Dermis blood vessel endothelial cell (primary cell): Measurements from ENCODE around the gene SLC25A10. TPM values are rescaled to one million over a fixed set of nuclear protein-coding genes. Genes with fewer than 3 reads are reported as not detected.
A peak's percentile ranks its signal among the peaks of the same experiment; 100 is the strongest.

Experiments
- DNase-seq: peaks from one replicate; pipeline ENCODE4 v3.0.0; 2010
- total RNA-seq: library from RNA; depleted of rRNA; stranded (reverse); fragments of >200 nt; gene quantifications from 2 replicates; pipeline ENCODE4 v1.2.3, GENCODE V29; 2014

SLC25A10 gene, protein sequence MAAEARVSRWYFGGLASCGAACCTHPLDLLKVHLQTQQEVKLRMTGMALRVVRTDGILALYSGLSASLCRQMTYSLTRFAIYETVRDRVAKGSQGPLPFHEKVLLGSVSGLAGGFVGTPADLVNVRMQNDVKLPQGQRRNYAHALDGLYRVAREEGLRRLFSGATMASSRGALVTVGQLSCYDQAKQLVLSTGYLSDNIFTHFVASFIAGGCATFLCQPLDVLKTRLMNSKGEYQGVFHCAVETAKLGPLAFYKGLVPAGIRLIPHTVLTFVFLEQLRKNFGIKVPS
- 11.4 and 28.4 TPM in 2 replicates for total RNA-seq

DNA sequence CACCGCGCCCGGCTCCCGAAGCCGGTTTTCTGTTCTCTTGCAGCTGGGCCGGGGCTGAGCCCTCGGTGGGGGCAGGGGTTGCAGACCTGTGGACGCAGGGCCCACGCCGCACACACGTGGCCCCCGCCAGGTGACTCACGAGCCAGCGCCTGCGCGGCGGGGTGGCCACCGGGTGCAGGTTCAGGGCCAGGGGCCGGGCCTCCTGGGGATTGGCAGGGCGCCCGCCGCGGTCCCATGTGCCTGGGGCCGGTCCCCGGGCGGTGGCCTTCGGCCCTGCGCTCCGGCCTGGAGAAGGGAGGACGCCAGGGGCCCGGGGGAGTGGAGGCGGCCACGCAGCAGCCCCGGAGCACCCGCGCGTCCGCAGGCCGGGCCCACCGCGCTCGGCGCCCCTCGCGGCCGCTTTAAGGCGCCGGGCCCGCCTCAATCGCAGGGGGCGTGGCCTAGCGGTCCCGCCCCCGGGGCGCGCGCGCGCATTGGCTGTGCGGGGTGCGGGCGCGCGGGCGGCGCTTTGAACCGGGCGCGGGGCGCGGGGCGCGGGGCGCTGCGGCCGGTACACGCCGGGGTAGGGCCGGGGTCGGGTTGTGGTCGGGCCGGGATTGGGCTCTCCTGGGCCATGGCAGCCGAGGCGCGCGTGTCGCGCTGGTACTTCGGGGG, at the start of gene SLC25A10:
TSS of gene SLC25A10 (plus strand) at position 471 of the 654 bp plus-strand sequence. CDS start at position 614, 143 bp downstream.
- peak; percentile 83 for DNase-seq

DNA sequence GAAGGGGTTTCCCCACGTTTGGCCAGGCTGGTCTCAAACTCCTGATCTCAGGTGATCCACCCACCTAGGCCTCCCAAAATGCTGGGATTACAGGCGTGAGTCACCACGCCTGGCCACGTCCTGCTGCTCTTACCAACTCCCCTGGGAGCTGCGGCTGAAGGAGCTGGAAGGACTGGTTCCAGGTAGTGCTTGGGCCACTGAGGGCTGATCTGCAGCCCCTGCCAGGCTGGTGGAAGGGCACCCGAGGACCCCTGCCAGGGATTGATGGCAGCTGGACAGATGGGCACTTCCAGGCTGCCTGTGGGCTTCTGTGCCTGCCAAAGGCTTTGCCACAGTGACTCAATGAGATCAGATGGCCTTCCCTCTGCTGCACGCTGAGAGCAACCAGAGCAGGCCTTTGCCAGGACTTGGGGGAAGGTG, 48.0 kb upstream of the SLC25A10 start:
- no peak for DNase-seq

DNA sequence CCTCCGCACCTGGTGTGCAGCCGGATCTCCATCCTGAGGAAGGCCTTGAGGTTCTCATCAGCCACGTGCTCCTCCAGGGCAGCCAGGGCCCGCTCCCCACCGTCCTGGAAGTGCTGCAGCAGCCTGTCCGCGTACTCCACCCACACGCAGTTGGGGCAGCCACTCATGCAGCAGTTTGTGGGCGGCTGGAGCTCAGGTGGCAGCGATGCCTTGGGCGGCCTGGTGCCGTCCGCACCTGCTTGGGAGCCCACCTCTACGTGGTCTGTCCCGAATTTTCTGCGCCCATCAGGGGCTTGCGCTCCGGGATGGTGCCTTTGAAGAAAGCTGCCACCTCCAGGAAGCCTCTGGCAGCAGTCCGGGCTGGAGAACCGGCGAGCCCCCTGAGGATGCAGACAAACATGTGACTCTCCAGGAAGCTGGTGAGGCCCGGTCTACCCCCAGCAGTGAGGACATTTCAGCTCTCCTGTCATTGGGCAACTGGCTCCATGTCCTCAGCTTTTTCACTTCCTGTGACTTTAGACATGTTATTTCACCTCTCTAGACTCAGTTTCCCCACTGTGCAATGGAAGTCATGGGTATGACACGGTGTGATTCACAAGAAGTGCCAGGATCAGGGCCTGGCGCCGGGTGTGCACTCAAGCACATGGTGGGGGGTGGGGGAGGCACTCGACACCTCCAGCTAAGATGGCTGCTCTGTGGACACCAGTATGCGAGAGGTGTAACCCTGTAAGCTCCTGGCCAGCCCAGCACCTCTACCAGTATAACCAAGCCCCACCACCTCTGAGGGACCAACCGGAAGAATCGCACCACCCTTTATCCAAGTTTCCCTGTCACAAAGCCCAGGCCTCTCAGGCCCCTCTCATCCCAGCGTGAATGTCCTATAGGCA, 46.6 kb upstream of the SLC25A10 start:
- DNase-seq, result peak; percentile 48

DNA sequence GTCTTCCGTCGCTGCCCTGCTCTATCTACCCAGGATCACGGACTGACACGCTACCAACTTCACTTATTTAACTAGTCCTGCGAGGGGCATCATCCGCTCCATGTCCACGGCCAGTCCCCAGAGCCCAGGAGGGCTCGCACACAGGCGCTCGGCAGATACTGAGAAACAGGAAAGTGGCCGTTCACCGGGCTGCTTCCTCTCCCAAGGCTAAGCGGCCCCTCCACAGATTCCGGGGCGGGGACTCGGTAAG, 46.1 kb upstream of the SLC25A10 start:
- DNase-seq, result peak; percentile 62

DNA sequence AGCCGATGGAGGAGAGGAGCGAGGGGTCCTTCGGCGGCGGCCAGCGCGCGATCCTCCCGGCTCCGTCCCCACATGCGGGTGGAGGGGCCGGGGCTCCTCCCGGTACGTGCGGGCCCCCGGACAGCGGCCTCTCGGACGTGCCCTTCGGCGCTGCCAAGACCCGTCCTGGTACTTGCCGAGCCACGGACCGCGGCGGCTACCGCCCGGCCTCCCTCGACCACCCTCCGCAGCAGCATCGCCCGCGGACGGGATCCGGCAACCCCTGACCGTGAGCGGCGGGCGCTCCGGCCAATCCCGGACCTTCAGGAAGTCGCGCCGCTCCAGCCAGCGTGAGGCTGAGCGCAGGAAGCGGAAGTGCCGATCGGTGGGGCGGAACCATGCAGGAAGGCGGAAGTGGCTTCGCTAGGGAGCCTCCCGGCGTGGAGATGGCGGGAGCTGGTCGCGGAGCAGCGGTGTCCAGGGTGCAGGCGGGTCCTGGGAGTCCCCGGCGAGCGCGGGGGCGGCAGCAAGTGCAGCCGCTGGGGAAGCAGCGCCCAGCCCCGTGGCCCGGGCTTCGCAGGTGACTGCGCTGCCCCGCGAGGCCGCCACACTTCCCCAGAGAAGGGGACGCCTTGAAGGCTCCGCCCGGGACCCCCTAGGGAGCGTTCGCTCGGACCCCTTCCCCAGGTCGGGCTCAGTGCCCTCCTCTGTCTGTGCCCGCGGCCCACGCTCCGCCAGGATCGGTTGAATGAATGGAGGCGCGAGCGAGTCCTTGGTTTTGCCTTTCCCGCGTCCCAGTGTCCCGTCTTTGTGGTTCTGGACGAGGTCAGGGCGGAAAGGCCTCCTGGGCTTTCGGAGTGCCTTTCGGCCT, 45.5 kb upstream of the SLC25A10 start, which contains the start of the genes CCDC137 and OXLD1:
TSS of gene CCDC137 (plus strand) at position 396 of the 850 bp plus-strand sequence. CDS start at position 426, 30 bp downstream.
TSS of gene OXLD1 (minus strand) at position 264 of the 850 bp plus-strand sequence. CDS start at position 236, 28 bp downstream.
- peak; percentile 98 for DNase-seq

DNA sequence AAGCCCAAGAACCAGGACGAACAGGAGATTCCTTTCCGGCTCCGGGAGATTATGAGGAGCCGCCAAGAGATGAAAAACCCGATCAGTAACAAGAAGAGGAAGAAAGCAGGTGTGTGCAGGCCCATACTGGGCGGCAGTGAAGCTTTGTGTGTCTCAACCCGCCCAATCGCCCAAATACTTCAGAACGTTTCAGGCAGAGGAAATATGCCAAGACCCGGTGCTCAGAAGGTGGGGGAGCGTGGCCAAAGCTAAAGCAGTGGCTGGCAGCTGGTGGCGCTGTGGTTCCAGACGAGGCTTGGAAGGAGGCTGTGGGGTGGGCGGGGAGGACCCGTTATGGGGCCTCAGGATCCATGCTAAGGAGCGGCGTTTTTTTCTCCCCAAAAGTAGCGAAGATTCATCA, 44.3 kb upstream of the SLC25A10 start:
- peak; percentile 18 for DNase-seq

DNA sequence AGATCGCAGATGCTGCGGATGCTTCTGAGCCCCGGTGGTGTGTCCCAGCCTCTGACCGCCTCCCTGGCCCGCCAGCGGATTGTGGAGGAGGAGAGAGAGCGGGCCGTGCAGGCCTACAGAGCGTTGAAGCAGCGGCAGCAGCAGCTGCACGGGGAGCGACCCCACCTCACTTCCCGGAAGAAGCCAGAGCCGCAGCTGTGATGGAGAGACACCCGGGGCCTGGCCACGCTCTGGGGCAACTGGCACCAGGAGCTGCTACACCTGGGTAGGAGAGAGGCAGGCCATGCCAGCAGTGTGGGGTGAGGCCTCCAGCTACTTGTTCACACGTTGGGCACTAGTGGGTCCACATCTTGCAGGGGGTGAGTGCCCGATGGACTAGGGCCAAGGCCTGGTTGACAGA, 39.6 kb upstream of the SLC25A10 start:
- DNase-seq, result no peak

DNA sequence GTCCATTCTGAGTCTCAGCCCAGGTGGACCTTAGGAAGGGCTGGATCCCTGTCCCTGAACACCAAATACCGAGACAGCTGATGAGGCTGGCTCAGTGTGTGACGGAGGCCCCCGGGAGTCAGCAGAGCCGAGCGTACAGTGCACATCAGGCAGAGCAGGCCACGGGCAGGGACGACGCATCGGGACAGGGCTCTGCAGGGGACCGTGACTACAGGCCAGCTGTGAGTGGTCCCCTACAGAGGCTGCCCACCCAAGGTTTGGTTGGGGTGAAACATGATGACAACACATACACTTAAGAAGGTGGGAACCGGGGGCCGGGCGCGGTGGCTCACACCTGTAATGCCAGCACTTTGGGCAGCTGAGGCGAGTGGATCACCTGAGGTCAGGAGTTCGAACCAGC, 39.1 kb upstream of the SLC25A10 start:
- no peak for DNase-seq

DNA sequence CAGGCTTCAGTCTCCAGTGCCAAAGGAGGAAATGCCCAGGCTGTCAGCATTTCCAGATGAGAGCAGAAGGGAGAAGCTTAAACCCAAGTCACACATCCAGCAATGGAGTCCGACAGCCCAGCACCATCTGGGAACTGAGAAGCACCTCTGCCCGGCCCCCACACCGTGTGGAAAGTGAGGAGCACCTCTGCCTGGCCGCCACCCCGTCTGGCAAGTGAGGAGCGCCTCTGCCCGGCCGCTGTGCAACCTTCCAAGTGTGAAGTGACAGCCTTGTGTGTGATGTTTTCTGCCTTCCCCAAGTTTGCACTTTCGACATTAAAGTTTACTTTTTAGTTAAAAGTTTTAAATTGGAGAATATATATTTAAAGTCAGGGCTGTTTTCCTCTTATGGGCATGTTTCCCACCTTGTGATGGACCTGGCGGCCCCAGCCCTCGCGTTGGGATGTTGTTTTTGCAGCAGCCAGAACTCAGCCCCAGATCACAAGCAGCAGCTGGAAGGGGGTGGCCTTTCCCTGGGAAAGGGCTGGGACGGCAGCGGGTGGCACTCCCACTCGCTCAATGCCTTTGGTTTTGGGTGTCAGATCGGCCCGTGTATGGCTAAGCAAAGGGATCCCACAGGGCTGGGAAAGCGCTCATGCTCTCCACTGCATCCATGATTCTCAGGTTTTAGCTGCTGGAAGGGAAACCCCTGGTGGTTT, 38.4 kb upstream of the SLC25A10 start:
- DNase-seq, result no peak

DNA sequence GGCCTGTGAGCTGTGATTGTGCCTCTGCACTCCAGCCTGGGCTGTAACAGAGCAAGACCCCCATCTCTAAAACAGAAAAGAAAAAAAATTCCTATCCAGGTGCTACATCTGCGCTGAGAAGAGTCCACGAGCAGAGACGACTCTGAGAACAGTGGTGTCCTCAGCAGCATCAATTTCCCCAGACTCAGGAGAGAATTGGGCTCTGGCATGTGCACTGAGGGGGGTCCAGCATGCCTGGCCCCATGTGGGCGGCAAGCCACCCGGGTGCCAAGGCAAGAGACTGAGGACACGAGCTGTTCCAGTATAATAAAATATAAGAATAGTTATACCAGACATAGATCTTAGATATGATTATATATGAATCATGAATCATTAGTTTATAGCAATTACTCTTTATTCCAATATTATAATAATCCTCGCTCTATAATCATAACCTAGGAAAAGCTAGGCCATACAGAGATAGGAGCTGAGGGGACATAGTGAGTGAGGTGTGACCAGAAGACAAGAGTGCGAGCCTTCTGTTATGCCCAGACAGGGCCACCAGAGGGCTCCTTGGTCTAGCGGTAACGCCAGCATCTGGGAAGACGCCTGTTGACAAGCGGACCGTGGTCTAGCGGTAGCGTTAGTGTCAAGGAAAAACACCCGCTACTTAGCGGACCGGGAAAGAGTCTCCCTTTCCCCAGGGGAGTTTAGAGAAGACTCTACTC, 36.4 kb upstream of the SLC25A10 start:
- peak; percentile 53 for DNase-seq

DNA sequence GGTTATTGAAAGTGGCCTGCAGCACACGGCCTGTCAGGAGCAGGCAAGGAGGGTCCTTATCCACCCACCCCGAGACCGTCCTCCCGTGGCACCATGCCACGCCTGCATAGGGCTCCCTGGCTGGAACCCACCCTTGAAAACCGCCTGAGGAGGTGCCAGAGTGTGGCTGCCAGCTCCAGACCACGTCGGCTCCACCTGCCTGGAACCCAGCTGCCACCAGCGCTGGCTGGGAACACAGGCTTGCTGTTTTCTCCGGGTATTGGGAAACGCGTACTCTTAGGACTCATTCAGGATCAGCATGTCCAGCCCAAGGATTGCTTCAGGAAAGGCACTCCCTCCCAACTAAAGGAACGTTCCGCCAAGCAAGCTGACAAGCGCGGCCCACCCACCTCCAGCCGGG, 35.2 kb upstream of the SLC25A10 start:
- DNase-seq, result no peak

DNA sequence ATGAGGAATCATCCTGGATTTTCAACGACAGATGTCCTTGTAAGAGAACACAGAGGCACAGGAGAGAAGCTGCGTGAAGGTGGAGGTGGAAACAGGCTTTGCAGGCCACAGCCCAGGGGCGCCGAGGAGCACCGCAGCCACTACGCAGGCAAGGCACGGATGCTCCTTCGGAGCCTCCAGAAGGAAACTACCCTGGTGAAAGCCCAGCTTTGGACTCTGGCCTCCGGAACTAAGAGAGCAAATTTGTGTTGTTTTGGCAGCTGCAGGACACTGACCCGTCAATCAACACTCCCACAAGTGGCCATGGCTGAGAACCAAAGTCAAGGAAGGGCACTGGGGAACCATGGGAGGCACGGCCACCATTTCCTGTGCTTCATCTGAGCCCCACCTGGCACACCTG, 31.9 kb upstream of the SLC25A10 start:
- DNase-seq, result no peak

DNA sequence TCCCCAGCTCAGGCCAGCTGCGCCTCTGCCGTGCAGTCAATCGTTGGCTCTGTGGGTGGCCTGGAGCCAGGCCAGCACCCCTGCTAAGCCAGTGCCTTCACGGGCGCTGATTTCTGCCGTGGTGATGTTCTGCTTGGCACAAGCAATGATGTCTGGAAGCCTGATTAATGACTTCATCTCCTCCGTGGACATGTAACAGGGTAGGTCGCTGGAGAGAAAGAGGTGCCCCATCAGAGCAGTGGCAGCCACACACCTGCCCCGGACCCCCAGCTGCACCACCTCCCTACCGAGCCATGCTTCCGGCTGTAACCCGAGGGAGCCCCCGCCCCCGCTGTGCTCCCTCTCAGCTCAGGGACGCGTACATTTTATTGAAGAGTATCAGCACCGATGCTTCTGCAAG, 30.4 kb upstream of the SLC25A10 start:
- no peak for DNase-seq

DNA sequence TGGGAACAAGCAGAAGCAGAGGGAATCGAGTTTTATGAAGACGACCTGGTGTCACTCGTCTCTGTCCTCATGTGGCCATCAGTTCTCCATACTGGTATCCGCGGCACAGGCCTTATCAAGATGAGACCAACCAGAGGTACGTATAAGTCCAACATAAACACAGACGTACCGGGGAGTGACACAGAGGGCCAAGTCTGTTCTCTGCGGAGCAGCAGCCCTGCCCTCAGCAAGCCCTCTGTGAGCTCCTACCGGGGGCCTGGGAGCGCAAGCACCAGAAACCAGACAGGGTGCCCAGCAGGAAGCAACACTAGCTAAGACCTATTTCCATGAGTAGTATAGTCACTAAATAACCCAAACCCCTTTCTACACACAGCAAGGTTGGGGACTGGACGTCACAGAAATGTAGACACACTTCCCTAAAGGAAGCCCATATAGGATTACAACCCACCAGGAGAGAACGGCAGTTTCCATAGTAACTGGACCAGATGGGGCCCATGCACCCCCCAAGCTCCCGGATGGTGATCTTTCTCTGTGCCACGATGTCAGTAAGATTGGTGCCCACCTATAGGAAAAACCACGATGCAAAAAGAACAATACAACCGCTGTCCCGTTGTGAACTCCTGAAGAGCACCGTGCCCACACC, 29.4 kb upstream of the SLC25A10 start:
- peak; percentile 19 for DNase-seq

DNA sequence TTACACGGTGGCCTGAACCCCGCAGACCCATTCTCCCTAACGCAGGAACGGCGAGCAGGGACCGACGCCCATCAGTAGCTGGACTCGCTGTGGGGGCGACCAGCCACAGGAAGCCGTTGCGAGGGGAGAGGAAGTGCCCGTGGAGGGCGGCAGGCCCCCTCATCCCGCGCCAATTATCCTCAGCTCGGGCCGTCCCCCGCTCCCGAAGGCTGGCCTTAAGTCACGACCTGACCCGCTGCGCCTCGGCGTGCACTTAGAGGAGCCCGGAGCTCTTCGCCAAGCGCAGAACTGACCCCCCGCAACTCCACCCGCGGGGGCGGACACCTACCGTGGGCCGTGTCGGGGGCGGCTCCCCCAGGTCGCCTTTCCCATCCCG, 28.9 kb upstream of the SLC25A10 start:
- no peak for DNase-seq

DNA sequence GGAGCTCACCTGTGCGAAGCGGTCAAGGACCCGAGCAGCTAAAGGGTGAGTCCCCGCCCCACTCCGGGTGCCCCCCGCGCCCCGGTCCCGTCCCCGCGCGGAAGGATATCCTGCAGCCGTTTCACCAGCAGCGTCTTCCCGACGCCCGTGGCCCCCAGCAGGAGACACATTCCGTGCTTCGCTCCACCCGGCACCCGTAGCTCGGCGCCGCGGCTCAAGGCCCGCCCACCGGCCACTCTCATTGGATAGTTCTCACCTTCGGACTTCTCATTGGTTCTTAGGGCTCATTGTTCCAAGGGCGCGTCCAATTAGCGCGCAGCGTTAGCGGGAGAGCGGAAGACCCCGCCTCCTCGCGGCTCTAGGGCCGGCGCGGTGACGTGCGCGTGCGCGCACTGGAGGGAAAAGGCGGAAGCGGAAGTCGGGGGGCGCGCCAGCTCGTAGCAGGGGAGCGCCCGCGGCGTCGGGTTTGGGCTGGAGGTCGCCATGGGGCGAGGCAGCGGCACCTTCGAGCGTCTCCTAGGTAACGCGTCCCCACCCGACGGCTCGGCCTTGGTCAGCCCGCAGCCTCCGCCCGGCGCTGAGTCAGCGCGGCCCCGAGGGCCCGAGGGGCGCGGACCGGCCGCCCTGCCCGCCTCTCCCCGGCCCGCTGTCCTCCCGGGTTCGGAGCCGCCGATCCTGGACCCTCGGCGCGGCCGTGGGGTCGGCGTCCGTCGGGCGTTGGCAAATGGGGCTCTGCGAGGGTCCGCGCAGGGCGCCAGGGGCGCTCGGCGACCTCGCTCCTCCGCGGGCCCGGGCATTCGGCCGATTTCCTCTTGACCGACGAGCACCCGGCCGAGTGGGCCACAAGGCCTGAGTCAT, 28.3 kb upstream of the SLC25A10 start, which contains the start of the genes ARL16 and HGS:
TSS of gene ARL16 (minus strand) at position 214 of the 858 bp plus-strand sequence. CDS start at position 170, 44 bp downstream.
TSS of gene HGS (plus strand) at position 428 of the 858 bp plus-strand sequence. CDS start at position 484, 56 bp downstream.
- peak; percentile 100 for DNase-seq

DNA sequence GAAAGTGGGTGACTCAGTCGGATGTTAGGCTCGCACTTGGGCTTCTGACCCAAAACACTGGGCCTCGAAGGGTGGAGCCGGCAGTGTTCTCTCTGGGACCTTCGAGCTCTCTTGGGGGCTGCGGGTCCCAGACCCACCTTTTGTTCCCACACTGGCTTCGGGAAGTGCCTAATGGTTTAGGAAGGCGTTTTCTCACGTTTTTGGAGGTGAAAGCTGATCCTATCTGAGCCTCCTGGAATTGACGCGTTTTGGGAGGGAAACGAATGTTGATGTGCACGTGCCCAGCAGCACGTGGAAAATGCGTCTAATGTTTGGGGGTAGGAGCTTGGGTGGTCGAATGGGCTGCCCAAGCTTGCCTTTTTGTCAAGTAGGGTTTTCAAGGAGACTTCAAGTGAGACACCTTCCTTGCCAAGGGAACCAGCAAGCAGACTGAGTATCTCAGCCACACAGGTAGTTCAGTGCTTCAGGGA, 27.6 kb upstream of the SLC25A10 start:
- DNase-seq, result no peak

DNA sequence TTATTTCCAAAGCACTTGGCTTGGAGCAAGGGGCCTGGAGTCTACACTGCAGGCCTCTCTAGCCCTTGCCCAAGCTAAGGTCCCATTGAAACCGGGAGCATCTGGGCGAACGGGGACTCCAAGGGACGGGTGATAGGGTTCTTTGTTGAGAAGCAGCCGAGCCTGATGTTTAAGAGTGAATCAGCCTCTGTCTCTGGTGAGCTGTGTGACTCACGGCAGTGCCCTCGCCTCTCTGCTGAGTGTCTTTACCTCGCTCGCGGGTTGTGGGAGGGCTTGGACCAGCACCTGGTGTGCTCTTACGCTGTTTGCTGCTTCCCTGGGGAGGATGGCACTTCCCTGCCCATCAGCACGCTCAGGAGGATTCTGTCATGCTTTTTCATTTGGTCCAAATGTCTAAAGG, 27.0 kb upstream of the SLC25A10 start:
- peak; percentile 60 for DNase-seq

DNA sequence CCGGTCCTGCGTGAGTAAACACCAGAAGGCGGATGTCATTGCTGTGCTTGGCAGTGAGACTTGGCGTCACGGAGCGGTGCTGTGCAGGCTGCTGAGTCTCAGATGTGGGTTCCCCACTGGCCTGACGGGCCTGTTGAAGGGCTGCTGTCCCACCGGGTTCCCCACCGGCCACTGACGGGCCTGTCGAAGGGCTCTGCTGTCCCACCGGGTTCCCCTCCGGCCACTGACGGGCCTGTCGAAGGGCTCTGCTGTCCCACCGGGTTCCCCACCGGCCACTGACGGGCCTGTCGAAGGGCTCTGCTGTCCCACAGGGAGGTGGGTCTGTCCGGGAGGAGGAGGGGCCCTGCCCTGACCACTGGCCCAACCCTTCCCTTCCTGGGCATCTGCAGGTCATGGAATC, 25.5 kb upstream of the SLC25A10 start:
- no peak for DNase-seq
